SIG-M5 (cell line): ENCODE measurements around the gene HSF2BP.
"Not testable (repeated sequence)": the region's sequence is repeated elsewhere in the genome, so short reads cannot be mapped to it uniquely, and the experiment has no call there.

Source experiments
- DNase-seq: peaks from one replicate; lab custom pipeline; 2025; lab: John Stamatoyannopoulos, UW

The HSF2BP gene

DNA sequence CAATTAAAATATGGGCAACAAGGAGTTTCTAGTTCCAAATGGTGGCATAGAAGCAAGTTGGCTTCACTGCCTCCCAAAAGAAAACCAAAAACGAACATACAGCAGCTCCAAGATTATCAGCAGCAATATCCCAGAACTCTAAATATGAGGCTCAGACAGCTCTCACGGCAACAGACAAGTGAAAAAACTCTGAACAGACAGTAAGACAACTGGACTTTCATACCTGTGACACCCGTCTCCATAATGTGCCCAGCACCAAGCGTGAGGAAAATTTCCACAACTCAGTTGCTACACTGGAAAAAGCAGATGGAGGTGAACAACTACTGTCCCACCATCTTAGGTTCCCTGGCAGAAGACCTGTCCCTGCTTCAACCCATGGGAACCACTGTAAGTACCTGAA lies 39.9 kb downstream of the HSF2BP start:
- DNase-seq = no peak

DNA sequence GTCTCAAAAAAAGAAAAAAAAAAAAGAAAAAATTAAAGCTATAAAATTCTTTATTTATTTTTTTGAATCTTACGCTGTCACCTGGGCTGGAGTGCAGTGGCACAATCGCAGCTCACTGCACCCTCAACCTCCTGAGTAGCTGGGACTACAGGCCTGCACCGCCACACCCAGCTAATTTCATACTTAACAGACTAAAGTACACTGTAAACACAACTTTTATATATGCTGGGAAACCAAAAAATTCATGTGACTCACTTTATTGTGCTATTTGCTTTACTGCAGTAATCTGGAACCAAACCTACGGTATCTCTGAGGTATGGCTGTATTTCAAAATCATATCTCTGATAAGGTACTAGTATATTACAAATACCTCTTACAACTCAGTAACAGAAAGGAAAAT lies 40.3 kb downstream of the HSF2BP start:
- DNase-seq = no peak

DNA sequence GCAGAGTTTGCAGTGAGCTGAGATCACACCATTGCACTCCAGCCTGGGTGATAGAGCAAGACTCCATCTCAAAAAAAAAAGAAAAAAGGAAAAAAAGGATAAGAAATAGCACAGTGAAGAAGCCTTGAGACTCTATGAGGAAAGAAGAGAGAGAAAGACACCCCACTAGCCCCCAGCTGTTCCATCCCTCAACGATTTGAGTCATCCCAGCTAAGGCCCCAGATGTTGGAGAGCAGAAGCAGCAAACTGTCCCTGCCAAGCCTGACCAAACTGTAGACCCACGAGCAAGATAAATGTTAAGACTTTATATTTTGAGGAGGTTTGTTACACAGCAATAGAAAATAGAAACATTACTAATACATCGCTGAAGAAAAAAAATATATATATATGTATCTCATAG lies 42.4 kb downstream of the HSF2BP start:
- DNase-seq = not testable (repeated sequence)

DNA sequence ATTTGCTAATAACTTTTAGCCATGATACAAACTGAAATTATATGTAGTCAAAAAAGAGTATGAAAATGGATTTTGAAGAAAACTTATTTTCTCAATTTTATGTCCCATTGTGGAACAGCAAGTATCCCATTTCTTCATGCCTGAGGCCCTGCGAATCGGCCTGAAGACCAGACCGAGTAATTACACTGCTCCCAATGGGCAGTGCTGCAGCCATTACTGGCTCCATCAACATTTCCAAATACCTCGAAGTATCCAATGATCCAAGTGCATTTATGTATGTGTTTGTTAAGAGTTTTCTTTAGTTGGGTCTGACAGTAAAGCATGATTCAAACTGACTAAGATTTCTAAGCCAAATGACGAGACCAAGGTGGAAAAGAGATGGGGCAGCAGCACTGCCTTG lies 44.4 kb downstream of the HSF2BP start:
- DNase-seq = no peak

DNA sequence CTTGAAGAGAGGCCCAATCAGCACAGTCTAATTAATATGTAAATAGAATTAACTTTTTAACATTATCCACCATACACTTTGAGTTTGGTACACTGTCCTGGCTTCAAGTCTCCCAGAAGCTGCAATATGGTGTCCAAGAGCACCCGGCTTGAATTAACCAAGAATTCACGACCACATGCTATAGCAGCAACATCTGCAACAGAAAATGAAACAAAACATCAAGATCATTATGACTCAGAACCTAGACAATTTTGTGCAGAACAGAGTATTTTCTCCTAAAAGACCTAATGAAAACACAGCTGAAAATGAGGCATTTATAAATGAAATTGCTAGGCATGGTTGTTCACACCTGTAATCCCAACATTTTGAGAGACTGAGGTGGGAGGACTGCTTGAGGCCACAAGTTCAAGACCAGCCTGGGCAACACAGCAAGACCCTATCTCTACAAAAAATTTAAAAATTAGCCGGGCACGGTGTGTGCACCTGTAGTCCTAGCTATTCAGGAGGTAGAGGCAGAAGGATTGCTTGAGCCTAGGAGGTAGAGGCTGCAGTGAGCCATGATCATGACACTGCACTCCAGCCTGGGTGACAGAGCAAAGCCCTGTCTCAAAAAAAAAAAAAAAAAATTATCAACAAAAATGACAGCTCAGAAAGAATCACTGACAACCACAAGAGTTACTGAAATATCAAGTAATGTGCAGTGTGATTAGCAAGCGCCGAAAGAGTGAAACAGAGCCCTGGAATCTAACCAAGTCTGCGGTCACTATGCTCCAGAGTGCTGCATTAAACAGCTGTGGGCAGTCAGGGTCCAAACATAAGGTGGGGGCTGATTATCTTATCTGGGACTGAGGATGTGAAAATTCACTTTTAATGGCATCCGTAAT lies 45.3 kb downstream of the HSF2BP start:
- DNase-seq = no peak

DNA sequence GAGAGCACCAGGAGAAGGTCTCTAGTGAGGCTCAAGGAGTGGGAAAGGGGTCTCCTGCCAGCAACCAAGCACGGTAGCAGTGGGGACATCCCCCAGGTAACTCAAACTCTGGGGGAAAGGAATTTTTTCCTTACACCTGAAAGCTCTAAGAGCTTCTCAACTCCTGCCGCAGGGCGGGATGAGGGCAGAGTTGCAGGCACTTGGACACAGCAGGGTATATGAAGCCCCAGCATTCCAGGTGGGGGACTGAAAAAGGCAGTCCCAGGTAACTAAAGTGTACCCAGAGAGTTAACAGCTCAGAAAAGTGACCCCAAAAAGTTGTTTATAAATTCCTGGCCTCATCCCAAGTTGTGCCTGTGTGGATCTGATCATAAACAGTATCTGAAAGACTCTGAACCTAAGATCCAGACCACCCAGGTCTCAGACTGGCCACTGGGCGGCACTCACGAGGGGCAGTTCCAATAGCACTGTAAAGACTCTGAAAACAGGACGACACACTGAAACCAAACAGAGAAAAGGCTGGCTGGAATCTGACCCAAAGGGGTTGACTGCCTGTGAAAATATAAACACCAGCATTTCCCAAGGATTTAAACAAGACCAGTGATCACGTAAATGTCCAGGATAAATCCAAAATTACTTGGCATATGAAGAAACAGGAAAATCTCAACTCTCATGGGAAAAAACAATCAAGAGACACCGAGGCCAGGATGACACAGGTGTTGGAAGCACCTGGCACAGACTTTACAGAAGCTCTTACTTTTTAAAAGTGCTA lies 47.5 kb downstream of the HSF2BP start:
- DNase-seq = no peak

DNA sequence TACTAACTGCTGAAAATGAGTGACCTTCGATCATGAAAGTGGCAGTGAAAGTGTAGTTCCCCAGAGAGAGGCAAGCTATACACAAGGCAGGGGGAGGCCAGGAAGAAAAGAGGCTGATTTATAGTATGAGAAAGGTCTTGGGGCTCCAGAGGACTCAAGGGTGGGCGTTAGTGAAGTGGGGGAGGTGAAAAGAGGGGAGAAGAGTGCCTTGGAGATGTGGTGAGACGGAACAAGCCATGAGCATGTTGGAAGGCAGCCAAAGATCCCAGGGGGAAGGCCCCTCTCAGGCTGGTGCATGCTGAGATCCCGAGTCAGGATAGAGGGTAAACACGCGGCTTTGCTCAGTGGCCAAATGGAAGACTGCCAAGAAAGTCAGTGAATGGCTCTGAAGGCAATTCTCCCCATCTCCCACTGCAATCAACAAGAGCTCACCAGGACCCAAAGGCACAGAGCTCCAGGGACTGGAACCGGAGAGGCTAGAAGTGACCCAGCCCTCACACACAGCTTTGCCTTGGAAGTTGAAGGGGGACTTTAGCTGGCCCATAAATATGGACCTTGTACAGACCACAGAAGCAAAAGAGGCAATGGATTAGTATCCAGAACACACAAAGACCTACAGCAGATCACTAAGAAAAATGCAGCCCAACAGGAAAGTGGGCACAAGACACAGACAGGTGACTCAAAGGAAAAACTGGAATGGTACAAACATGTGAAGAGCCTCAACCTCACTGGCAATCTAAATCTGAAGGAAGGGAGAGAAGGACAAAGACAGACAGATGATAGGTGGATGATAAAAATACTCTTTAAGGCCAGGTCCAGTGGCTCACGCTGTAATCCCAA lies 49.6 kb downstream of the HSF2BP start:
- DNase-seq = no peak

DNA sequence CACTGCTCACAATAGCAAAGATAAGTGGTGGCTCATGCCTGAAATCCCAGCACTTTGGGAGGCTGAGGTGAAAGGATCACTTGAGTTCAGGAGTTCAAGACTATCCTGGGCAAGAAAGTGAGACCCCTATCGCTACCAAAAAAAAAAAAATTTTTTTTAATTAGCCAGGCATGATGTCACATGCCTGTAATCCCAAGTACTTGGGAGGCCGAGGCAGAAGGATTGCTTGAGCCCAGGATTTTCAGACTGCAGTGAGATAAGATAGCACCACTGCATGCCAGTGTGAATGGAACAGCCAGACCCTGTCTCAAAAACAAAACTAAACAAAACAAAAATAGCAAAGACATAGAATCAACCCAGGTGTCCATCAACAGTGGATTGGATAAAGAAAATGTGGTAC lies 50.6 kb downstream of the HSF2BP start:
- no peak for DNase-seq

DNA sequence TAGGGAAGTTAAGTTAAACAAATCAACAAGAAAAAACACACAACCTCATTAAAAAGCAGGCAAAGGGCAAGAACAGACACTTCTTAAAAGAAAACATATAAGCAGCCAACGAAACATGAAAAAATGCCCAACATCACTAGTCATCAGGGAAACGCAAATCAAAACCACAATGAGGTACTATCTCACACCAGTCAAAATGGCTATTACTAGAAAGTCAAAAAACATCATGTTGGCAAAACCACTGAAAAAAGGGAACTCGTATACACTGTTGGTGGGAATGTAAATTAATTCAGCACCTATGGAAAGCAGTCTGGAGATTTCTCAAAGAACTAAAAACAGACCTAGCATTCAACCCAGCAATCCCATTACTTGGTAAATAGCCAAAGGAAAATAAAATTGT lies 51.1 kb downstream of the HSF2BP start:
- no peak for DNase-seq

DNA sequence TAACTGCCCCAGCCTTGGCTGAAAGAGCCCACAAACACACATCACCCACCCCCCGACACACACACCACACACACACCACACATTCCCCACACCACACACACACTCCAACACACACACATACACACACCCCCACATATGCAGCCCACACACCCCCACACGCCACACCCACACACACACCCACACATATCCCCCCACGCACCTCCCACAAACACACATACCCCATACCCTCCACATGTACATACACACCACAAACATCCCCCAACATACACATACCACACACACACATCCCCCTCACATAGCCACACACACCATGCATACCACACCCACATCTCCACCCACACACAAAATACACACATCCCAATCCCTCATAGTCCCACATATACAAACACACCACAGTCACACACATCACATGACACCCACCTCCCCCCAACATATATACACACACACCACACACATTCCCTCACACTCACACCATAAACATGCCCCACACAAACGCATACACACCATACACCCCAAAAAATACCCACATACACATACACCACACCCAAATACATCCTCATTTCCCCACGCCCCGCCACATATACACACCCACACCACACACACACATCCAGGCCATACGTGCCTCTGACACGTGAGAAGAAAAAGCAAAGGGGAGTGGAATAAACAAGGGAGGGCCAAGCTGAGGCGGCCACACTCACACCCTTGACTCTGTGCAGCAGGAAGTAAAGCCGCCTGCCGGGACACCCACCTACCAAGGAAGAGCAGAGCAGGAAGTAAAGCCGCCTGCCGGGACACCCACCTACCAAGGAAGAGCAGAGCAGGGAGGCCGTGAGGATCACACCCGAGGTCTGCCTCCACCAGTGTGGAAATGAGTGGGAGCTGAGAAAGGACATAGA lies 53.7 kb downstream of the HSF2BP start:
- no peak for DNase-seq

DNA sequence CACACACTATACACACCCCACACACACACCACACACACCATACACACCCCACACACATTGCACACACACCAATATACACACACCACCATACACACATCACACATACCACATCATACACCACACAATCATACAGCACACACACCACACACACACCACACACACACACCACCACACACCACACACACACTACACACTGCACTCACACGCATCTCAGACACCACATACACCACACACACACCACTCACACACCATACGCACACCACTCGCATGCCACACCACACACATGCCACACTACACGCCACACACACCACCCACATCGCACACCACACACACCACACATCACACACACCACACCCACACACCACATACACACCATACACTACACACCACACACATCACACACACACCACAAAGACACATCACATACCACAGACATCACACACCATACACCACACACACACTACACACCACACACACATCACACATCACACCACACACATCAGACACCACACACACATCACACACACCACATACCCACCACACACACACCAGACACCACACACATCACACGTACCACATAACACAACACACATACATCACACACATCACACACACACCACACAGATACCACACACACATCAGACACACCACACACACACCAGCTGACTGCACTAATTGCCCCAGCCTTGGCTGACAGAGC lies 54.6 kb downstream of the HSF2BP start:
- DNase-seq = no peak

DNA sequence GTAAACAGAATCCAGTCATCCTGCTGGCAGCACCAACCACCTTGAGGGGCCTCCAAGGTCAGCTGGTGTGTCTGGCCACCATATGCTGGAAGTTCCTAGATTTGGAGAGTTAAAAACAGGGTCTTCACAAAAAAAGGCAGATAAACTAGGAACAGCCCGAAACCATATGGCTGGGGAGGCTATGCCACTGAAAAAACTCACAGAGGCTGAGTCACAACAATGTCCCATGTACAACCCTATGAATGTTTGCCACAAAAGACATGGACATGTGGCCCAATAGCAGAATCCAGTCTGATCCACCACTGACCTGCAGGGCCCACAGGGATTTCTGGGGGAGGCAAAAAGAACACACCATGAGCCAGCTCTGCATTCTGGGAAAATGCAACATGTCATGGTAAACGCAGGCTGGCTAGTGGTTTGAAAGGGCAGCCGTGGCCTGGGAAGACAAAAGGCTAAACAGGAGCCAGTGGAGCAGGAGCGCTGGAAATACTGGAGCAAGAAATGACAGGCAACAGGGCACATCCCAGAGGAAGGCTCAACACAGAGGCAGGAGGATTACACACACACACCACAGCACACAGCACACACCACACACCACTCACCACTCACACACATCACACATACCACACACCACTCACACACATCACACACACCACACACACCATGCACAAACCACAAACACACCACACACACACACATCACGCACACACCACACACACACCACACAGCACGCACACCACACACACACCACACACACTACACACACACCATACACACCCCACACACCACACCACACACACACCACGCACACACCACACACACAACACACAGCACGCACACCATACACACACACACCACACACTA lies 55.4 kb downstream of the HSF2BP start:
- DNase-seq = no peak

DNA sequence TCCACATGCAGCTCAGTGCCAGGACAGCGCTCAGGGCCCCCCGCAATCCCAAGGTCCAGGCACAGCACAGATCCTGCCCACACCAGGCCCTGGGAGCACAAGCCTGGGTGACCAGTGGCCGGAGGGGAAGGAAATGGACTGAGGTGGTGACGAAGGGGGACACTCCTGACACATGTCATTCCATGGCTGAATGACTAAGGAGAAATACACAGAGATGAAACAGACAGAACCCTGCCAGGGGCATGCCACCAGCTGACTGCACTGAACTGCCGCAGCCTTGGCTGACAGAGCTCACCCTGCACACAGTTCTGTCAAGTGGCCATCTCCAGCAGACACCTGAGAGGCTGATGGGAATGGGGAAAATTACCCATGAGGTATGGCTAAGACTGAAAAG lies 56.1 kb downstream of the HSF2BP start:
- no peak for DNase-seq

DNA sequence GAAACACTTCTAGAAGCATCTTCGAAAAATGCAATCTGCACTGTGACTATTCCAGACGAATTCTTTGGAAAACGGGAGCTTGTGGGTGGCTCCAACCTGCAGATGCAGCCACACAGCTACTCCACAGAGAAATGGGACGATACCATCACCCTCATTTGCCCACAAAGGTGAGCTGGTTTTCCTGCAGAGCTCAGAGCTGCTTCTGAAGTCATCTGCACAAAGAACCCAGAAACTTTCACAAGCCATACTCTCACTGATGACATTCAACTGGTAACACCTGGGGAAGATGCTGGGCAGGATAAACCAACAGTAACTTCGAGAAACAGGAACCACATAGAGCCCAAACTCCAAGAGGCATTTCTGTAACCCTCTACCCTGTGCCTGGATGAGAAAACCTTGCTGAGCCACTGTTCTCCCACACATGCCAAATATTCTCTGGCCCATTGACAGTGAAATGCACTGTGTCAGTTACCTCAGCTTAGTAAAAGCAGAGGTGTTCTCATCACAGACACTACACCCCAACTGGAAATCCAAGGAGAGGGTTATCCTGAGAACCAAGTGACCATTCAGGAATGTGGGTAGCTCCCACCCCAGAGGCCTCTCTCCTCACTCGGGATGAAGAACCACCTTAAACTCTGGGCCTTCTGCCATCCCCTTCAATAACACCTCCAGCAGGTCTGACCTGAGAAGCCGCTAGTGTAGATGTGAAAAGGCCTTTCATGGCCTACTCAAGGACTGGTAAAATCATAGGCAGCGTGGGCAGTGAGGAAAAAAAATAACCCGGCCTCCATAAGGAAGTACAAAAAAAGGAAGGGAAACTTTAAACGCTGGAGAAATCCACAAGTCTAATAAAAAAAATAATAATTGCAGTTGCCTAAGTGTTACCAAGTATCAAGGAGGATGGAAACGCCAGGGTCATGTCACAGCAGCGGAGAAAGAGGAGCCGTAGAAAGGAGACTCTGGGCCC lies 56.7 kb downstream of the HSF2BP start:
- DNase-seq = no peak

DNA sequence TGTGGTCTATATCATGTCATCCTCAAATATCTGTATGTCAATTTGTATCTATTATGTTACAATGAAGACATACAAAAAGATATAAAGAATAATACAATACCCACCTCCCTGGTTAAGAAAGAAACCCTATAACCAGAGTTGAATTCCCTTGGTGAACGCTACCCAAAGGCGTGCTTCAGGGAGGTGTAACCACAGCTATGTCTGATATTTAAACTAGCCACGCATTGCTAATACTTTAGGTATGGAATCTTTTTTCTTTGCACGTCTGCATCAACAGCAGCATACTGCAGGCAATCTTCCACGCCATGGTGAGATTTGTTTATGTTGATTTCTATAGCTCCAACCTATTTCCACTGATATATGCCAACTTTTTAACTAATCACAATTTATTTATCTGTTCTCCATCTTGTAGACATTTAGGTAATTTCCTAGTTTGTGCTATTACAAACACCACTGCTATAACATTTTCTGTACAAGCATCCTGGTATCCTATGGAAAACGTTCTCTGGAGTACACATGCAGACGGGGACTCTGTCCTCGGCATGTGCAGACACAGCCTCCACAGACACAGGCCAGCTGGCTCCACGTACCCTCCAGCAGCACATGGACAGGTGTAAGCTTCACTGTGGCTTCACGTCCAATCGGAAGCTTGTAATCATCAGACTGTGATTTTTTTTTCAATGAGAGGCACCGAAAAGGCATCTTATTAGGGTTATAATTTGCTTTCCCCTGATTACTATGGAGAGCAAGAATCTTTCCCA lies 58.5 kb downstream of the HSF2BP start:
- no peak for DNase-seq

DNA sequence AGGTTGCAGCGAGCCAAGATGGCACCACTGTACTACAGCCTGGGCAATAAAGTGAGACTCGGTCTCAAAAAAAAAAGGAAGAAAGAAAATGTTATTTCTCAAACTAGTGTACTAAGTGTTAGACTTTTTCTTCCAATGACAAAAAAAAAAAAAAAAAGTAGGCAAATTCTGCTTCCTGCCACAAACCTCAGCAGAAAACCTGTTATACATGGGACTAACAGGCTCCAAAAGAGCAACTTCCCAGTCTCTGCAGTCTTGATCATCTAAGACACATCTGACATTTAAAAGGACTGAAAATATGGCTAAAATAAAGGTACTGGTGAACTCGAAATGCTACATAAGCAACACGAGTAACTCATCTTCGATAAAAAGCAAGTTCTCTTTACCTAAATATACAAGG lies 59.6 kb downstream of the HSF2BP start:
- no peak for DNase-seq

DNA sequence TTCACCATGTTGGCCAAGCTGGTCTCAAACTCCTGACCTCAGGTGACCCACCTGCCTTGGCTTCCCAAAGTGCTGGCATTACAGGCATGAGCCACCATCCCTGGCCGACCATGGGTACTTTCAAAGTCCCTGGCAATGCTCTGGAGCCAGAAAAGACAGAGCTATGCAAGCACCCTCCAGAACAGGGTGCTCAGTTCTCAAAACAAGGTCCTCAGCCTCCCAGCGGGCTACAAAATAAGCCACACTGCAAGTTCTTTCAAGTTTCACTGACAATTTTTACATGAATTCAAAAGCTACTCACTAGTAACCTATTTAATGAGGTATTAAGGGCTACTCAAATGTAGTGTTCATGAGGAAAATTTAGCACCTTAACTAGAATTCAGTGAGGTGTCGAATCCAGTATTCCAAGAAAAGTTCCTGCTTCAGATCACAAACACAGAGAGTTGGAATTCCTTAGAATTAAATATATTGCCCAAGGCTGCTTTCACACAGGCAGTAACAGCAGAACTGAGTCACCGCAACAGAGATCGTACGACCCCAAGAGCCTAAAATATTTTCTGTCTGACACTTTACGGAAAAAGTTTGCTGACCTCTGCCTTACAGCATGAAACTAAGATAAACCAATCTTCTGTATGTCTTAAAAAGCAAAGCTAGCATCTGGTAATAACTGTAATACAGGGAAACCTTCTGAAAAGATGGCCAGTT lies 60.7 kb downstream of the HSF2BP start:
- DNase-seq = no peak
